DND-41 (cell line): Measurements from ENCODE around the gene OR7G1.

ENCODE experiments used
- CTCF ChIP-seq: IDR thresholded peaks from 2 replicates; pipeline ENCODE4 v1.5.1; 2012; ENCODE audit warnings: borderline replicate concordance, low read length, moderate library complexity, mild to moderate bottlenecking; ENCODE audit not compliant: poor library complexity, severe bottlenecking; ENCODE audit errors: extremely low read depth
- EZH2 ChIP-seq: IDR thresholded peaks from 3 replicates; pipeline ENCODE4 v1.6.1; 2012; ENCODE audit warnings: borderline replicate concordance, low read depth, mild to moderate bottlenecking, moderate library complexity, low read length, inconsistent platforms; ENCODE audit not compliant: severe bottlenecking

- TF ChIP-seq EZH2, result no peak
- TF ChIP-seq CTCF, result no peak
These were observed 45.9 kb upstream of the OR7G1 start for GRCh38 chr19:9161427-9161826.
